Erythroblast (primary cell): Measurements from ENCODE around the gene AMDHD2.

Experiments
- GATA1 ChIP-seq: IDR thresholded peaks from 2 replicates; pipeline ENCODE4 v1.6.1; 2011; ENCODE audit warnings: low read depth, mild to moderate bottlenecking, control low read depth, low read length, moderate library complexity
- POLR2A ChIP-seq: IDR thresholded peaks from 2 replicates; pipeline ENCODE4 v1.6.1; 2011; ENCODE audit warnings: mild to moderate bottlenecking, low read length

- no peak for TF ChIP-seq POLR2A
- TF ChIP-seq GATA1: no peak
Measured at GRCh38 chr16:2496223-2497115, 23.7 kb upstream of the AMDHD2 start.
